Subcutaneous abdominal adipose tissue (tissue), 5 donors: Measurements from ENCODE around the gene MSANTD1.

Experiments used
- H3K27ac ChIP-seq: one replicate; pipeline ENCODE4 v1.7.0; 2013; ENCODE audit warnings: low read depth, mild to moderate bottlenecking, inconsistent platforms, low read length, moderate library complexity
- H3K27me3 ChIP-seq, 5 donors: one replicate each; pipeline ENCODE4 v1.7.0; 2013; ENCODE audit warnings: low read length in 5 of 5, inconsistent platforms in 1 of 5; ENCODE audit not compliant: control insufficient read depth in 5 of 5, insufficient read depth in 4 of 5
- H3K36me3 ChIP-seq, 5 donors: one replicate each; pipeline ENCODE4 v1.7.0; 2013; ENCODE audit warnings: low read length in 5 of 5; ENCODE audit not compliant: control insufficient read depth in 5 of 5, insufficient read depth in 5 of 5
- H3K4me1 ChIP-seq, 5 donors: one replicate each; pipeline ENCODE4 v1.7.0; 2013; ENCODE audit warnings: low read length in 5 of 5, mild to moderate bottlenecking in 3 of 5, moderate library complexity in 1 of 5; ENCODE audit not compliant: control insufficient read depth in 5 of 5, insufficient read depth in 5 of 5
- H3K4me3 ChIP-seq, 5 donors: one replicate each; pipeline ENCODE4 v1.7.0; 2013; ENCODE audit warnings: low read length in 5 of 5, low read depth in 1 of 5
- H3K9ac ChIP-seq, 5 donors: one replicate each; pipeline ENCODE4 v1.7.0; 2013; ENCODE audit warnings: low read length in 5 of 5, mild to moderate bottlenecking in 4 of 5, moderate library complexity in 3 of 5
- H3K9me3 ChIP-seq, 5 donors: one replicate each; pipeline ENCODE4 v1.7.0; 2013; ENCODE audit warnings: low read length in 5 of 5; ENCODE audit not compliant: control insufficient read depth in 5 of 5
- donor health status: healthy.
- donor health status: healthy.
- donor health status: healthy.
- donor health status: healthy.
- donor health status: healthy.

The MSANTD1 gene

DNA sequence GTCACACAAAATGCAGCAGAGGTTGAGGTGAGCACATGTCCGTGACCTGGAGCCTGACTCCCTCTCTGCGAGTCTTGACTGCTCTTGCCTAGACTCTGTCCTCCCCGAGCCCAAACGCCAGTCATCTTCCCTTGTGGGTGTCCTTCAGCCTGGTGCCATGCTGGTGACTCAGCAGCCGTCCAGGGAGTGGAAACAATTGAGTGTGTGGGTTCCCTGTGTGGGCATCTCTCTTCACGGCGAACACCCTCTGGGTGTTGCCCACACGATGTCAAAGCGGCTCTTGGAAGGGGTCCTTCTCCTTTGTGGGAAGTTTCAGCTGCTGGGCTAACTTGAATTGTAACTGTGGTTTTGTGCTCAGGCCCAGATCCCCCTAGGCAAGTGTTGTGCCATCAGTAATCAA, 17.5 kb upstream of the MSANTD1 start:
- Histone ChIP-seq H3K27ac (no peak overlapping the region), H3K9me3 (no peaks in the 10 kb centered on the region), H3K4me3 (no peak overlapping the region), H3K27me3 (no peaks in the 10 kb centered on the region), H3K9ac (no peak overlapping the region), H3K36me3 (peaks cover 0 to 97% (median 92%) of the 10 kb centered on the region in 5 donors), H3K4me1 (peaks cover 0 to 2% (median 0%) of the 10 kb centered on the region in 5 donors)

DNA sequence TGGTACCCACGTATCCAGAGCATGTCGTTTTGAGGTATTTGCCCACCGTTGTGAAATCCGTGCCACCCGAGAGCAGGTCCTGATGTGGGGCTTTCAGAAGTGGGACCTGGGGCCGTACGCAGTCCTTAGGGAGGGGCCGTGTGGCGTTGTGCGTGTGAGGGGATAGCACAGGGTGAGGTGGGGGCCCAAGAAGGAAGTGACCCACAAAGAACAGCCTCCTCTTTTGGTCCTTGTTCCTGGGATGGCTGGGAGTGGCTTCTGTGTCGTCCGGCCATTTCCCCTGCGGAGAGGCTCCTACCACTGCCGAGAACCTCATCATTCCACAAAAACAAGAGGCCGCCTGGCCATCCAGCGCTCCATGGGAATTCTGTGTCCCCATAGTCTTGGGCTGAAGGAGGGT, 17.0 kb upstream of the MSANTD1 start:
- Histone ChIP-seq H3K9me3 (no peaks in the 10 kb centered on the region), H3K9ac (no peak overlapping the region), H3K27ac (no peak overlapping the region), H3K4me1 (no peaks in the 10 kb centered on the region), H3K4me3 (no peak overlapping the region), H3K36me3 (peaks cover 0 to 96% (median 91%) of the 10 kb centered on the region in 5 donors), H3K27me3 (no peaks in the 10 kb centered on the region)

DNA sequence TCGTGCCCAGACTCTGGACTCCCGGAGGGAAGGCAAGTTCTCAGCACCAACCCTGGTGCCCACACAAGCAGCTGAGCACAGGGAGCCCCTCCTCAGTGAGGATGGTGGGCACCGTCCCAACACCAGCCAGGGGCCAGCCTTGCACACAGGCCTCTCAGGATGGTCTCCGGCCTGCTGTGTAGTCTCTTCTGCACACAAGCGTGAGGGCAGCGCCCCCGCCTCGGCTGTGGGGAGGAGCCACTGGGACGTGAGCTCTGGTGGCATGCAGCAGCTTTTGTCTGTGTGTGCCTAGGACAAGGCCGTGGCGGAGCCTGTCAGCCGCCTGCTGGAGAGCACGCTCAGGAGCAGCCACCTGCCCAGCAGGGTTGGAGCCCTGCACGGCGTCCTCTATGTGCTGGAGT, 16.1 kb upstream of the MSANTD1 start:
- no peak overlapping the region for H3K27ac ChIP-seq
- H3K4me1 ChIP-seq = no peaks in the 10 kb centered on the region
- no peak overlapping the region for H3K4me3 ChIP-seq
- peaks cover 0 to 98% (median 94%) of the 10 kb centered on the region in 5 donors for H3K36me3 ChIP-seq
- no peak overlapping the region for H3K9ac ChIP-seq
- no peaks in the 10 kb centered on the region for H3K27me3 ChIP-seq
- no peaks in the 10 kb centered on the region for H3K9me3 ChIP-seq

DNA sequence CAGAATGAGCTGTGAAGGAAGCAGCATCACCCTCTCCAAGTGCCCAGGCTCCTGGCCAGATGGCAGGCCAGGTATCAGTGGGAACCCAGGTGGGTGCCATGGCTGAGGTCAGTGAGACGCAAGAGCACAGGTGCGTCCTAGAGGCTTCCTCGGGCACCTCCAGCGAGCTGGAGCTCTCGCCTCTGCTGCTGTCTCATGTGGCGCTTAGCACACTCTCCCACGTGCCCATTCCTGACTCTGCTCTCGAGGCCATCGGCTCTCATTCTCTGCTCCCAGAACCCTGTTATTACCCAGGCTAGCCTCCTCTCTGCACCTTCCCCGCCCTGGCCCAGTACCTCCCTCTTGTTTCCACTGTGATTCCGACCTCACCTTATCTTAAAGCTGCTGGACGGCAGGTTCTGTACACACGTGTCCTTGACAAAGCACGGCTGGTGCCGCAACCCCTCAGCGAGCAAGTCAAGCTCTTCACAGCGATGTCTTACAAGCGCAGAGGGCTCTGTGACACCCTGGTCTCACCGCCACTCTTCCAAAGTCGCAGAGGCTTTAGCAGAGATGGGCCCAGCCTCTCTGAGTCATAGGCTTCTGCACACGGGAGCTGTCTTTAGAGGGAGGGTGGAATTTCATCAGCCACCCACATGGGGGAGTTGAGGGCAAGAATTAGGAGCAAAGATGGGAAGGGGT, 15.4 kb upstream of the MSANTD1 start:
- Histone ChIP-seq H3K4me1 (no peaks in the 10 kb centered on the region), H3K9ac (no peak overlapping the region), H3K9me3 (no peaks in the 10 kb centered on the region), H3K4me3 (no peak overlapping the region), H3K27me3 (no peaks in the 10 kb centered on the region), H3K27ac (no peak overlapping the region), H3K36me3 (peaks cover 0 to 98% (median 94%) of the 10 kb centered on the region in 5 donors)

DNA sequence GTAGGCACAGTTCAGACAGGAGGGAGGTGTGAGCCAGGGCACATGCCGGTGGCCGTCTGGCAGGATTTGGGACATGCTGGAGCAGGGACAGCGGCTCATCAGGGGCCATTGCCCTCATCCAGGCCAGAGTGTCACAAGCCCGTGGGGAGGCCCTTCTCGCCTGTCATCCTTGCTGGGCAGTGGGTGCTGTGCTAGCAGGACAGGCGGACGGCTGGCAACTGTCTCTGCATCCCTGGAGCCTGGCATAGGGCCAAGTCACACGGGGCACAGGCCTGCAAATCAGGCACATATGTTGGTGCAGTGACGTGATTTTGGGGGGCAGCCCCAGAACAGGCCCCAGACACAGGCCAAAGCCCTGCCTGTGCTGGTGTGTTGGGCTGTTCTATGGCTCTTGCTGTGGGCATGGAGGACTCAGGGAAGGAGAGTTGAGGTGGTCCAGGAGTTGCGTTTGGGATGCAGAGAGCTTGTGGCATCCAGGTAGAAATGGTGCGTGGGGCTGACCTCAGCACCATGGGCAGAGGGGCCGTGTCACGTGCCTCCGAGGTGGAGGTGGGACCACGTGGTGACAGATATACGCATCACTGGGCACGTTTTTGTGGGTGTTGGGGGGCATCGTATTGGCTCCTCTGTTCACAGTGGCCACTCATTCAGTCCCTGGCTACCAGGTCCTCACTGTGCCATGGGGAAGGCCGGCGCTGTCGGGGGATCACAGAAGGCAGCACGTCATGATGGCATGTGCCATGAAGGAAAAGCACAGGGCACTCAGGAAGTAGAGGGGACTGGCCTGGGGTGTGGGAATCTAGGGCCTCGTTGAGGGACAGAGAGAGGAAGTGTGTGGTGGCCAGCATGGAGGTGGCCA, 14.6 kb upstream of the MSANTD1 start:
- Histone ChIP-seq H3K36me3 (peaks cover 0 to 97% (median 94%) of the 10 kb centered on the region in 5 donors), H3K9ac (peak overlapping the region in 1 of 5 donors; percentile 14), H3K4me3 (no peak overlapping the region), H3K27me3 (no peaks in the 10 kb centered on the region), H3K4me1 (no peaks in the 10 kb centered on the region), H3K27ac (no peak overlapping the region), H3K9me3 (no peaks in the 10 kb centered on the region)

DNA sequence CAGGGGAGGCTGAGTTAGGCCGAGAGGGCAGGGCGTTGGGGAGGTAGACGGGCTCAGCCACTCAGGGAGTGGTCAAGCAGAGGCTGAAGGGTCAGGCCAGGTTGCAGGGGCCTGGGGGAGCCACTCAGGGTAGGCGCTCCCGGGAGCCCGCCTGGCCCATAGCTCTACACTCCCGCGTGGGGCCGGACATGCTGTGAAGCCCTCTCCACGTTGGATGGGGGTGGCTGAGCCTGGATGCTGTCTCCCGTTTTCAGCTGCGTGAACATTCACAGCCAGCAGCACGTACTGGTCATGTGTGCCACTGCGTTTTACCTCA, 14.0 kb upstream of the MSANTD1 start:
- Histone ChIP-seq H3K9ac (peak overlapping the region in 1 of 5 donors; percentile 14), H3K36me3 (peaks cover 0 to 97% (median 94%) of the 10 kb centered on the region in 5 donors), H3K4me3 (no peak overlapping the region), H3K27ac (no peak overlapping the region), H3K27me3 (no peaks in the 10 kb centered on the region), H3K4me1 (peaks cover 0 to 5% (median 0%) of the 10 kb centered on the region in 5 donors), H3K9me3 (no peaks in the 10 kb centered on the region)

DNA sequence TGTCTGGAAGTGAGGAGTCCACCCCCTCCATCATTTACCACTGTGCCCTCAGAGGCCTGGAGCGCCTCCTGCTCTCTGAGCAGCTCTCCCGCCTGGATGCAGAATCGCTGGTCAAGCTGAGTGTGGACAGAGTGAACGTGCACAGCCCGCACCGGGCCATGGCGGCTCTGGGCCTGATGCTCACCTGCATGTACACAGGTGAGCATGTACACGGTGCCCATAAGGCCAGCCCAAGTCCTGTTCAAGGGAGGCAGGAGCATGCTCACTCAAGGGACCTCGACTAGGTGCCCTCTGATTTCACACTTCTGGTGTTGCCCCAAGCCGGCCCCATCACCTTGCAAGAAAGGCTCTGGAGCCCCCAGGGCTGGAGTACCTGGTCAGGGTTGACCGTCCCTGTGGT, 13.4 kb upstream of the MSANTD1 start:
- Histone ChIP-seq H3K9ac (no peak overlapping the region), H3K27ac (no peak overlapping the region), H3K4me3 (no peak overlapping the region), H3K4me1 (peaks cover 0 to 10% (median 0%) of the 10 kb centered on the region in 5 donors), H3K27me3 (no peaks in the 10 kb centered on the region), H3K36me3 (peaks cover 0 to 97% (median 94%) of the 10 kb centered on the region in 5 donors), H3K9me3 (no peaks in the 10 kb centered on the region)

DNA sequence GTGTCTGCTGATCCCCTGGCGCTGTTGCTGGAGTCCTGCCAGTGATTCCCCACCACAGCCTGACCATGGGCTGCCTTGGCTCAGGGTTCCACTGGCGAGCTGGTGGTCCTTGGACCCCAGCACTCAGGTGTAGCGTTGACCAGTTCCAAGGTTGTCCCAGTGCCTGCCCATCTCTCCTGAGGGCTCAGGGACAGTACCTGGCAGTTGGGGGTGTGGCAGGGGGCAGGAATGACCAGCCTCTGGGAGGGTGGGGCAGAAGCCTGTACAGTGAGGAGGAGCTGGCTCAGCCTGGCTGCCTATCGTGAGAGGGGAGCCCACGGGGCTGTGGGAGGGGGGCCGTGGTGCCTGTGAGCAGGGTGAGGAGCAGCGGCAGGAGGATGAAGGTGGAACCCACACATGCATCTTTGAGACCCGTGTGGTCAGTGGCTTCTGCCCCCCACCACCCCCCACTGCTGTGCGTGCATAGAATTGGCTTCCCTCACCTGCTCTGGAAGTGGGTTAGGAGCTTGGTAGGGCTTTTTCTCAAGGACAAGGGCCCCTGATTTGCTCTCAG, 12.6 kb upstream of the MSANTD1 start:
- Histone ChIP-seq H3K9ac (no peak overlapping the region), H3K27ac (no peak overlapping the region), H3K9me3 (no peaks in the 10 kb centered on the region), H3K27me3 (no peaks in the 10 kb centered on the region), H3K4me1 (peaks cover 0 to 12% (median under 1%) of the 10 kb centered on the region in 5 donors), H3K36me3 (peaks cover 0 to 97% (median 92%) of the 10 kb centered on the region in 5 donors), H3K4me3 (no peak overlapping the region)

DNA sequence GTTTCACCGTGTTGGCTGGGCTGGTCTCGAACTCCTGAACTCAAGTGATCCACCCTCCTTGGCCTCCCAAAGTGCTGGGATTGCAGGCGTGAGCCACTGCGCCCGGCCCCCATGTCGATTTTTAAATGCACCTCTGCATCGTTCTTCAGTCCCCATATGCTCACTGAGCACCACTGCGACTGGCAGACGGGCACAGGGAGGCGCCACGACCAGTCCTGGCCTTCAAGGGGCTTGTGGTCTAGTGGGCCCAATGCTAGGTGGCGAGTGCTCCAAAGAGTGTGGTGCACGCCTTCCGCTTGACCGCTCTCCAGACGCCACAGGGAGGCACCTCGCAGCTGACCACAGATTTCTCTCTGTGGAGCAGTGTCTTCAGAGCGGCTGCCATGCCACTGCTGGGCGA, 11.7 kb upstream of the MSANTD1 start:
- H3K36me3 ChIP-seq = peaks cover 0 to 97% (median 88%) of the 10 kb centered on the region in 5 donors
- no peak overlapping the region for H3K27ac ChIP-seq
- no peak overlapping the region for H3K4me3 ChIP-seq
- H3K4me1 ChIP-seq = peaks cover 0 to 20% (median 3%) of the 10 kb centered on the region in 5 donors
- H3K9me3 ChIP-seq = no peaks in the 10 kb centered on the region
- no peaks in the 10 kb centered on the region for H3K27me3 ChIP-seq
- no peak overlapping the region for H3K9ac ChIP-seq
